ENCODE results near the gene SH3GL1. TPM values are rescaled to one million over a fixed set of nuclear protein-coding genes. Genes with fewer than 3 reads are reported as not detected.

The SH3GL1 gene
- total and polyA plus RNA-seq, 2 experiments from 2014 or later: 73.1 to 89.5 TPM

DNA sequence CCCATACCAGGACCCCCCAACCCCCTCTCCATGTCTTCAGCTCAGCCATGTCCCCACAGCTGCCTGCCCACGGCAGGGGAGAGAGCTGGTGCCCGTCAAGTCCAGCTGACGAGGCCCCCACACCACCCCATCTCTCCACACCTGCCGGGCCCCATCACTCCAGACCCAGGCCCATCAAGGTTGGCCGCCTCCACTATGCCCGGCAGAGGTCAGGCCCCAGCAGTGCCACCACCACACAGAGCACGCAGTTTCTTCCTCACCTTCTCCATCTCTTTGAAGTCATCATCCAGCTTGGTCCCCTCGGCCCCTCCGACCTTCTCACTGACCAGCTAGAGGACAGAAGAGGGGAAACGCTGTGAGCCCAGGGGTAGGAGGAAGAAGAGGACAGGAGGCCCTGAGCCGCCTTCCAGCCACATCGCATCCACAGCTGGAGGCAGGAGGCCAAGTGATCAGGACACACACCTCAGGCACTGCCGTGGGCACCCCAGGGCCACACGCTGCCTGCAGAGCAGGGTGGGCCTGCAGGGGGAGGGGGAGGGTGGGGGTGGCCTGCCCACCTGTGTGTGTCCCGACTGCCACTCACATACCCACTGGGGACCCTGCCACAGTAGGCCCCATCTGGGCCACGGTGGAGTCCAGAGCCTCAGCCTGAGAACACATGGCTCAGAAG lies 33.5 kb downstream of the SH3GL1 start (continued):
- TF ChIP-seq, protein P1, sequence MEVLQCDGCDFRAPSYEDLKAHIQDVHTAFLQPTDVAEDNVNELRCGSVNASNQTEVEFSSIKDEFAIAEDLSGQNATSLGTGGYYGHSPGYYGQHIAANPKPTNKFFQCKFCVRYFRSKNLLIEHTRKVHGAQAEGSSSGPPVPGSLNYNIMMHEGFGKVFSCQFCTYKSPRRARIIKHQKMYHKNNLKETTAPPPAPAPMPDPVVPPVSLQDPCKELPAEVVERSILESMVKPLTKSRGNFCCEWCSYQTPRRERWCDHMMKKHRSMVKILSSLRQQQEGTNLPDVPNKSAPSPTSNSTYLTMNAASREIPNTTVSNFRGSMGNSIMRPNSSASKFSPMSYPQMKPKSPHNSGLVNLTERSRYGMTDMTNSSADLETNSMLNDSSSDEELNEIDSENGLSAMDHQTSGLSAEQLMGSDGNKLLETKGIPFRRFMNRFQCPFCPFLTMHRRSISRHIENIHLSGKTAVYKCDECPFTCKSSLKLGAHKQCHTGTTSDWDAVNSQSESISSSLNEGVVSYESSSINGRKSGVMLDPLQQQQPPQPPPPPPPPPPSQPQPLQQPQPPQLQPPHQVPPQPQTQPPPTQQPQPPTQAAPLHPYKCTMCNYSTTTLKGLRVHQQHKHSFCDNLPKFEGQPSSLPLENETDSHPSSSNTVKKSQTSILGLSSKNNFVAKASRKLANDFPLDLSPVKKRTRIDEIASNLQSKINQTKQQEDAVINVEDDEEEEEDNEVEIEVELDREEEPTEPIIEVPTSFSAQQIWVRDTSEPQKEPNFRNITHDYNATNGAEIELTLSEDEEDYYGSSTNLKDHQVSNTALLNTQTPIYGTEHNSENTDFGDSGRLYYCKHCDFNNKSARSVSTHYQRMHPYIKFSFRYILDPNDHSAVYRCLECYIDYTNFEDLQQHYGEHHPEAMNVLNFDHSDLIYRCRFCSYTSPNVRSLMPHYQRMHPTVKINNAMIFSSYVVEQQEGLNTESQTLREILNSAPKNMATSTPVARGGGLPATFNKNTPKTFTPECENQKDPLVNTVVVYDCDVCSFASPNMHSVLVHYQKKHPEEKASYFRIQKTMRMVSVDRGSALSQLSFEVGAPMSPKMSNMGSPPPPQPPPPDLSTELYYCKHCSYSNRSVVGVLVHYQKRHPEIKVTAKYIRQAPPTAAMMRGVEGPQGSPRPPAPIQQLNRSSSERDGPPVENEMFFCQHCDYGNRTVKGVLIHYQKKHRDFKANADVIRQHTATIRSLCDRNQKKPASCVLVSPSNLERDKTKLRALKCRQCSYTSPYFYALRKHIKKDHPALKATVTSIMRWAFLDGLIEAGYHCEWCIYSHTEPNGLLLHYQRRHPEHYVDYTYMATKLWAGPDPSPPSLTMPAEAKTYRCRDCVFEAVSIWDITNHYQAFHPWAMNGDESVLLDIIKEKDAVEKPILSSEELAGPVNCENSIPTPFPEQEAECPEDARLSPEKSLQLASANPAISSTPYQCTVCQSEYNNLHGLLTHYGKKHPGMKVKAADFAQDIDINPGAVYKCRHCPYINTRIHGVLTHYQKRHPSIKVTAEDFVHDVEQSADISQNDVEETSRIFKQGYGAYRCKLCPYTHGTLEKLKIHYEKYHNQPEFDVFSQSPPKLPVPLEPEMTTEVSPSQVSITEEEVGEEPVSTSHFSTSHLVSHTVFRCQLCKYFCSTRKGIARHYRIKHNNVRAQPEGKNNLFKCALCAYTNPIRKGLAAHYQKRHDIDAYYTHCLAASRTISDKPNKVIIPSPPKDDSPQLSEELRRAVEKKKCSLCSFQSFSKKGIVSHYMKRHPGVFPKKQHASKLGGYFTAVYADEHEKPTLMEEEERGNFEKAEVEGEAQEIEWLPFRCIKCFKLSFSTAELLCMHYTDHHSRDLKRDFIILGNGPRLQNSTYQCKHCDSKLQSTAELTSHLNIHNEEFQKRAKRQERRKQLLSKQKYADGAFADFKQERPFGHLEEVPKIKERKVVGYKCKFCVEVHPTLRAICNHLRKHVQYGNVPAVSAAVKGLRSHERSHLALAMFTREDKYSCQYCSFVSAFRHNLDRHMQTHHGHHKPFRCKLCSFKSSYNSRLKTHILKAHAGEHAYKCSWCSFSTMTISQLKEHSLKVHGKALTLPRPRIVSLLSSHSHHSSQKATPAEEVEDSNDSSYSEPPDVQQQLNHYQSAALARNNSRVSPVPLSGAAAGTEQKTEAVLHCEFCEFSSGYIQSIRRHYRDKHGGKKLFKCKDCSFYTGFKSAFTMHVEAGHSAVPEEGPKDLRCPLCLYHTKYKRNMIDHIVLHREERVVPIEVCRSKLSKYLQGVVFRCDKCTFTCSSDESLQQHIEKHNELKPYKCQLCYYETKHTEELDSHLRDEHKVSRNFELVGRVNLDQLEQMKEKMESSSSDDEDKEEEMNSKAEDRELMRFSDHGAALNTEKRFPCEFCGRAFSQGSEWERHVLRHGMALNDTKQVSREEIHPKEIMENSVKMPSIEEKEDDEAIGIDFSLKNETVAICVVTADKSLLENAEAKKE (CRISPR knock-in tag; IDR thresholded peaks at IDR 0.05): no peak
- TF ChIP-seq EZH2 (IDR thresholded peaks at IDR 0.05; ENCODE audit: low read depth, unreplicated experiment) (no peak), NANOG (IDR thresholded peaks at IDR 0.05; ENCODE audit: borderline replicate concordance) (no peak), ZNF331 (CRISPR knock-in tag; IDR thresholded peaks at IDR 0.05; ENCODE audit: low read depth) (no peak), ZNF114 (CRISPR knock-in tag; IDR thresholded peaks at IDR 0.05) (no peak), ETS1 (IDR thresholded peaks at IDR 0.05) (no peak), CTCF (conservative IDR thresholded peaks at IDR 0.05; ENCODE audit: low read depth in 2 of 2) (no peak), JUNB (IDR thresholded peaks at IDR 0.05; ENCODE audit: unreplicated experiment) (no peak)
